Measurements from ENCODE around the gene TTC32.

GRCh38 chr2:19933351-19933981 lies 31.7 kb upstream of the TTC32 start:
- TF ChIP-seq POLR2AphosphoS5 (IDR thresholded peaks at IDR 0.05; ENCODE audit: insufficient read depth, low read depth, low read length) = peak; percentile 68
- no peak for TF ChIP-seq CTCF (IDR thresholded peaks at IDR 0.05; ENCODE audit: extremely low read depth in 1 of 2, insufficient read depth in 1 of 2, low read depth in 1 of 2, low read length in 2 of 2)
- peak; percentile 74 for TF ChIP-seq POLR2A (IDR thresholded peaks at IDR 0.05; ENCODE audit: low read depth, low read length)
- no peak for TF ChIP-seq EZH2 (IDR thresholded peaks at IDR 0.05; ENCODE audit: borderline replicate concordance, low read depth, low read length, severe bottlenecking)

All from endothelial cell of umbilical vein (primary cell).